ENCODE results near the gene SLC25A28.

The SLC25A28 gene

GRCh38 chr10:99562631-99563030 lies 57.6 kb downstream of the SLC25A28 start:
- H3K4me2 ChIP-seq (ENCODE audit: low read depth, low read length, poor library complexity, severe bottlenecking): no peak overlapping the region
- no peak overlapping the region for H2AFZ ChIP-seq (ENCODE audit: low read length)
- no peaks in the 10 kb centered on the region for H3K27me3 ChIP-seq (ENCODE audit: insufficient read depth, low read length, poor library complexity, severe bottlenecking)
- H3K36me3 ChIP-seq (ENCODE audit: insufficient read depth, low read length): no peaks in the 10 kb centered on the region
- no peak overlapping the region for H3K9ac ChIP-seq (ENCODE audit: low read depth, low read length, poor library complexity, severe bottlenecking)
- no peaks in the 10 kb centered on the region for H3K9me2 ChIP-seq (replicated peaks; ENCODE audit: low read depth, low read length)
- H3K4me3 ChIP-seq (ENCODE audit: low read length, poor library complexity, severe bottlenecking): no peak overlapping the region
- H3K9me3 ChIP-seq (ENCODE audit: insufficient read depth, low read depth, low read length): no peaks in the 10 kb centered on the region
- H3K79me2 ChIP-seq (ENCODE audit: insufficient read depth, low read length): no peaks in the 10 kb centered on the region
- no peaks in the 10 kb centered on the region for H3K4me1 ChIP-seq (ENCODE audit: insufficient read depth, low read length, poor library complexity, severe bottlenecking)
- TF ChIP-seq EZH2phosphoT487 (IDR thresholded peaks at IDR 0.05; ENCODE audit: borderline replicate concordance): no peak
- no peak for TF ChIP-seq CTCF (conservative IDR thresholded peaks at IDR 0.05; ENCODE audit: low read length)
- no peaks in the 10 kb centered on the region for H3F3A ChIP-seq (ENCODE audit: low read depth)
- no peaks in the 10 kb centered on the region for H4K20me1 ChIP-seq (ENCODE audit: insufficient read depth, low read length, poor library complexity, severe bottlenecking)
